DOHH2 (cell line): ENCODE measurements around the gene INTS7.

Source experiments
- CTCF ChIP-seq: fragments of 200-600 bp; sonication (generic); IDR thresholded peaks from one replicate; pipeline ENCODE4 v1.5.1; 2014; ENCODE audit warnings: antibody characterized with exemption, mild to moderate bottlenecking, low read depth, low read length; ENCODE audit not compliant: poor library complexity, severe bottlenecking
- EZH2phosphoT487 ChIP-seq: fragments of 200-600 bp; sonication (generic); IDR thresholded peaks from 2 replicates; pipeline ENCODE4 v1.6.1; 2017; ENCODE audit warnings: borderline replicate concordance, mild to moderate bottlenecking, antibody characterized with exemption, low read length, moderate library complexity, mixed read lengths

GRCh38 chr1:211933946-211934714 is 101.2 kb downstream of the INTS7 start:
- TF ChIP-seq CTCF, result no peak
- no peak for TF ChIP-seq EZH2phosphoT487
